Measurements from ENCODE around the gene PGM1. TPM values are rescaled to one million over a fixed set of nuclear protein-coding genes. Genes with fewer than 3 reads are reported as not detected.

PGM1 gene
- total and polyA plus RNA-seq, 10 donors = 4.5 to 37.4 (median 24.1) TPM

DNA sequence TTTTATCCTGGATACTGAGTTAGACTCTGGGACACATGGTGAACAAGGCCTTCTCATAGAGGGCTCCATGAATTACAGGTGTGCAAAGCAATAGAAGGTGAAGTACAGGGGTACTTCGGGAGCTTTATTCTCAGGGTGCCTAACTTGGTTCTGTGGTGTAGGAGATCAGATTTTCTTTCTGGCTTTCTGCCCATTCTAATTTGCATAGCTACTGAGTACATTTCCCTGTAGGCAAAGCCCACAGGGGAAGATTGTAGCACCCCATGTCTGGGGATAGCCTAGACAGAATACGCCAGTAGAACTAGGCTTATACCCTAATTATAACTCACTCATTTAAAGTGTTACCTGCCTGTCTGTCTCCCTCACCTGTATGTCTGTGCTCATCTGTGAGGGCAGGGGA is 49.7 kb downstream of the PGM1 start:
- Histone ChIP-seq H3K4me3 (no peak overlapping the region), H3K27me3 (replicated peaks in 1 of 7) (no peaks in the 10 kb centered on the region), H3K9me3 (no peaks in the 10 kb centered on the region), H3K4me1 (no peaks in the 10 kb centered on the region), H3K36me3 (peaks cover 0 to 81% (median 17%) of the 10 kb centered on the region in 6 donors), H3K27ac (no peak overlapping the region)
- 95 to 98% (median 97%) methylated on average over 2 of the region's 2 CpGs for WGBS, 5 donors
- intact Hi-C loops (cut with DNase I; ENCODE audit: low total_unique reads) = no loop called here
- no peak for DNase-seq
- no peak for TF ChIP-seq POLR2A (IDR thresholded peaks at IDR 0.05)
- no peak for TF ChIP-seq POLR2AphosphoS5 (IDR thresholded peaks at IDR 0.05)
- TF ChIP-seq, protein P1, sequence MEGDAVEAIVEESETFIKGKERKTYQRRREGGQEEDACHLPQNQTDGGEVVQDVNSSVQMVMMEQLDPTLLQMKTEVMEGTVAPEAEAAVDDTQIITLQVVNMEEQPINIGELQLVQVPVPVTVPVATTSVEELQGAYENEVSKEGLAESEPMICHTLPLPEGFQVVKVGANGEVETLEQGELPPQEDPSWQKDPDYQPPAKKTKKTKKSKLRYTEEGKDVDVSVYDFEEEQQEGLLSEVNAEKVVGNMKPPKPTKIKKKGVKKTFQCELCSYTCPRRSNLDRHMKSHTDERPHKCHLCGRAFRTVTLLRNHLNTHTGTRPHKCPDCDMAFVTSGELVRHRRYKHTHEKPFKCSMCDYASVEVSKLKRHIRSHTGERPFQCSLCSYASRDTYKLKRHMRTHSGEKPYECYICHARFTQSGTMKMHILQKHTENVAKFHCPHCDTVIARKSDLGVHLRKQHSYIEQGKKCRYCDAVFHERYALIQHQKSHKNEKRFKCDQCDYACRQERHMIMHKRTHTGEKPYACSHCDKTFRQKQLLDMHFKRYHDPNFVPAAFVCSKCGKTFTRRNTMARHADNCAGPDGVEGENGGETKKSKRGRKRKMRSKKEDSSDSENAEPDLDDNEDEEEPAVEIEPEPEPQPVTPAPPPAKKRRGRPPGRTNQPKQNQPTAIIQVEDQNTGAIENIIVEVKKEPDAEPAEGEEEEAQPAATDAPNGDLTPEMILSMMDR (IDR thresholded peaks at IDR 0.05 in 8 of 11, conservative IDR thresholded peaks at IDR 0.05 in 3 of 11) = no peak

DNA sequence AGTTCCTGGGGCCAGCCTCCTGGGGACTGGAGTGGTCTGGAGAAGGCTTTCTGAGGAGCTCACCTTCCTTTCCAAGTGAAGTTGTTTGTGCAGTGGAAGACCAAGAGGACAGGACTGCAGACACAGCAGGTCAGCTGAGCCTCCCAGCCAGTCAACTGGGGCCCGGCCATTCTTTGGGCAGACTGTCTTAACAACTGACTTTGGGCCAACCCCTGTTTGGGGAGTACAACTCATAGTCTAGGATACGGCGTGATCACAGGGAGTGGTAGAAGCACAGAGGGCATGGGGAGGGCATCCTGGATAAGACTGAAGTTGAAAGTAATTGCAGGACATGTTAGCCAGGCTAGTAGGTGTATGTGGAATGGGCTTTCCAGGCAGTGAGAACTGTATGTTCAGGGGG is 50.3 kb downstream of the PGM1 start:
- no peak overlapping the region for H3K27ac ChIP-seq
- H3K9me3 ChIP-seq = no peaks in the 10 kb centered on the region
- intact Hi-C loops (cut with DNase I; ENCODE audit: low total_unique reads) = no loop called here
- DNase-seq = no peak
- H3K27me3 ChIP-seq (replicated peaks in 1 of 7) = no peaks in the 10 kb centered on the region
- H3K4me3 ChIP-seq = no peak overlapping the region
- H3K36me3 ChIP-seq = peaks cover 3 to 81% (median 16%) of the 10 kb centered on the region in 6 donors
- TF ChIP-seq, protein P1 (IDR thresholded peaks at IDR 0.05 in 8 of 11, conservative IDR thresholded peaks at IDR 0.05 in 3 of 11) = no peak
- TF ChIP-seq POLR2A (IDR thresholded peaks at IDR 0.05) (no peak), POLR2AphosphoS5 (IDR thresholded peaks at IDR 0.05) (no peak)
- WGBS, 5 donors = 84 to 99% (median 94%) methylated on average over 3 of the region's 3 CpGs
- H3K4me1 ChIP-seq = no peaks in the 10 kb centered on the region

DNA sequence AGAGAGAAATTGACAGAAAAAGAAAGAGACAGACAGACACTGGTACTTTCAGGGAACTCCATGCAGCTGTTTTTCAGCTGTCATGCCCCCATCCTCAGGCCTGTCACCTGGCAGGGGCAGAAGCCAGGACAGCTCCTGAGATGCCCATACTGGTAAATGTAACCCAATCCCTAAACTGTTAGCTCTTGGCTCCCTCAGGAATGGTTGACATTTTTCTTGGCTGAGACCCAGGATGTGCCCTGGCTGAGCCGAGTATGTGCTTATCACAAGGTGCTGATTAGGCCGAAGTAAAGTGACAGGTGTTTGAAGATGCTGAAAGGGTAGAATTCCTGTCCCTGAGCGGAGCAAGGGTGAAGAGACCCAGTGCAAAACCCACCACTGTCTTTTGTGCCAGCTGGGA is 50.7 kb downstream of the PGM1 start:
- H3K27me3 ChIP-seq (replicated peaks in 1 of 7) = no peaks in the 10 kb centered on the region
- no peak overlapping the region for H3K4me3 ChIP-seq
- no peak for DNase-seq
- intact Hi-C loops (cut with DNase I; ENCODE audit: low total_unique reads) = no loop called here
- TF ChIP-seq POLR2AphosphoS5 (IDR thresholded peaks at IDR 0.05) = no peak
- peaks cover 3 to 81% (median 13%) of the 10 kb centered on the region in 6 donors for H3K36me3 ChIP-seq
- no peak overlapping the region for H3K27ac ChIP-seq
- WGBS, 5 donors = 68 to 84% (median 83%) methylated on average over 3 of the region's 3 CpGs
- no peaks in the 10 kb centered on the region for H3K4me1 ChIP-seq
- H3K9me3 ChIP-seq = no peaks in the 10 kb centered on the region

DNA sequence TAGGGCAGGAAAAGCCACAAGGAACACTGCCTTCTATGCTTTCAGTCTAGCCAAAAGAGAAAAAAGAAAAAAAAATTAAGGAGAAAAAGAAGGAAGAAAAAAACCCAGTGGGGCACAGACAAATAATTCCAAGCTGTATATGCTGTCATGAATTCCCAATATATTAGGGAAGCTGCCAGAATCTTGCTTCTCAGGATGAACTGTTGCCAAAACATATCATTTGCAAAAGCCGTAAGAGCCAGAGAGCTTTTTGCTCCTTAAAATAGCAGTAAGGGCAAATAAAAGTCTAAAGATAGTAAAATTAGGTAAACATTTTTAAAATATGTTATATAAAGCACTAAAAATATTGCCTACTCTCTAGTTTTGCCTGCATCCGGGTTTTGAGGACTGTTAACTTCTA is 52.1 kb downstream of the PGM1 start:
- TF ChIP-seq, protein P1 (IDR thresholded peaks at IDR 0.05 in 8 of 11, conservative IDR thresholded peaks at IDR 0.05 in 3 of 11) = no peak
- TF ChIP-seq POLR2AphosphoS5 (IDR thresholded peaks at IDR 0.05) (no peak), POLR2A (IDR thresholded peaks at IDR 0.05) (no peak)
- Histone ChIP-seq H3K27ac (peak overlapping the region in 3 of 8 donors; percentile 24 to 53 (median 48)), H3K9me3 (no peaks in the 10 kb centered on the region), H3K27me3 (replicated peaks in 1 of 7) (no peaks in the 10 kb centered on the region), H3K36me3 (peaks cover 0 to 81% (median 15%) of the 10 kb centered on the region in 6 donors), H3K4me3 (no peak overlapping the region), H3K4me1 (no peaks in the 10 kb centered on the region)
- DNase-seq = no peak
- WGBS, 5 donors = 67 to 88% (median 85%) methylated on average over 2 of the region's 2 CpGs
- intact Hi-C loops (cut with DNase I; ENCODE audit: low total_unique reads) = no loop called here

DNA sequence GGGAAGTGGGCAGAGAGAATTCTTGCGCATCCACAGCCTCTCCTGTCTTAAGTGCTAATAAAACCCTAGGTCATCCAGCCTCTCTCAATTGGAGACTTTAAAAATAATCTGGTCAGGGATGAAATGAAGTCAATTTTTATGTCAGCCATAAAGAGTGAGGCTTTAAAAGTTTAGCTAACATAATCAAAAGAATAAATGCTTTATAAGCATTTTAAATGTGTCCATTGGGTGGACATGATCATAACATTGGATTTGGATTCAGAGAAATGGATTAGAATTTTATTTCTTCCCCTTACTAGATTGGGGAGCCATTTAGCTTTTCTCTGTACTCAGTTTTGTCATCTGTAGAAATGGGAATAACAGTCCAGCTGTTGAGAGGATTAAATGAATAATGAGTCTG is 55.5 kb downstream of the PGM1 start:
- no peak overlapping the region for H3K4me3 ChIP-seq
- no peak overlapping the region for H3K27ac ChIP-seq
- intact Hi-C loops (cut with DNase I; ENCODE audit: low total_unique reads) = no loop called here
- peaks cover 0 to 83% (median 32%) of the 10 kb centered on the region in 6 donors for H3K36me3 ChIP-seq
- TF ChIP-seq POLR2A (IDR thresholded peaks at IDR 0.05) (no peak), POLR2AphosphoS5 (IDR thresholded peaks at IDR 0.05) (no peak)
- TF ChIP-seq, protein P1 (IDR thresholded peaks at IDR 0.05 in 8 of 11, conservative IDR thresholded peaks at IDR 0.05 in 3 of 11) = no peak
- no peaks in the 10 kb centered on the region for H3K27me3 ChIP-seq (replicated peaks in 1 of 7)
- H3K4me1 ChIP-seq = no peaks in the 10 kb centered on the region
- DNase-seq = no peak
- WGBS, 5 donors = 95 to 100% (median 97%) methylated on average over 1 of the region's 1 CpG
- no peaks in the 10 kb centered on the region for H3K9me3 ChIP-seq

Data from spleen (tissue), 11 donors.